Measurements from ENCODE around the gene MACROD1. TPM values are rescaled to one million over a fixed set of nuclear protein-coding genes. Genes with fewer than 3 reads are reported as not detected.

MACROD1 gene
- total RNA-seq, 2 experiments from 2014 or later, result 6.0 to 6.3 TPM

GRCh38 chr11:64186492-64187165 is 20.7 kb upstream of the MACROD1 start:
- Histone ChIP-seq H3K4me3 (ENCODE audit: low read length) (no peak overlapping the region), H3K9me3 (ENCODE audit: control insufficient read depth in 1 of 2, insufficient read depth in 1 of 2, low read length in 2 of 2) (no peaks in the 10 kb centered on the region), H3K27me3 (ENCODE audit: control insufficient read depth in 1 of 2, insufficient read depth in 2 of 2, low read length in 2 of 2) (no peaks in the 10 kb centered on the region), H3K36me3 (ENCODE audit: insufficient read depth, low read length) (peaks cover 10% of the 10 kb centered on the region), H3K4me1 (ENCODE audit: insufficient read depth, low read length) (peaks cover 43% of the 10 kb centered on the region), H3K27ac (ENCODE audit: low read depth in 1 of 2, low read length in 2 of 2) (no peak overlapping the region)
- TF ChIP-seq CTCF (IDR thresholded peaks at IDR 0.05), result no peak
- H3K4me3 Mint-ChIP-seq, result no peak overlapping the region
- ChIA-PET POLR2A (interaction anchor here (0.6 to 5.1 kb wide), 27 partner anchors 11 to 1487 kb away, joined by 3 to 88 read pairs (median 5); partner anchors contain the start of genes BAD, CCDC88B, DNAJC4 and ESRRA), CTCF (interaction anchor here (0.9 to 4.1 kb wide), 13 partner anchors 15 to 145 kb away, joined by 3 to 47 read pairs (median 4); partner anchors contain the start of genes ESRRA, FERMT3, NUDT22 and PPP1R14B)
- H3K4me1 Mint-ChIP-seq (ENCODE audit: low read depth), result peaks cover 39% of the 10 kb centered on the region
- no peak overlapping the region for H3K27ac Mint-ChIP-seq
- intact Hi-C loops (cut with DNase I, micrococcal nuclease), result loop anchor here (1.0 to 5.0 kb wide), 7 partner anchors 18 to 131 kb away; partner anchors contain the start of genes CATSPERZ (in 1 of the 2), DNAJC4 (in 1 of the 2), NUDT22 (in 1 of the 2) and PLCB3 (in 1 of the 2)
- no peaks in the 10 kb centered on the region for H3K27me3 Mint-ChIP-seq
- H3K36me3 Mint-ChIP-seq (ENCODE audit: low read depth), result peaks cover 16% of the 10 kb centered on the region
- no peak for ATAC-seq (ENCODE audit: poor library complexity)
- no peaks in the 10 kb centered on the region for H3K9me3 Mint-ChIP-seq
- DNase-seq, result peak in 9 of 14 experiments; percentile 17 to 65 (median 35)

GRCh38 chr11:64185693-64186491 is 20.0 kb upstream of the MACROD1 start, which contains the start of gene STIP1:
Gene STIP1, plus strand, starts transcription at chr11:64186171. Its CDS starts 91 bp downstream, at chr11:64186262.
- Mint-ChIP-seq H3K4me3 (peak within 1 kb of the TSS; percentile 99), H3K36me3 (ENCODE audit: low read depth) (peaks cover 16% of the 10 kb centered on the region), H3K27me3 (no peaks in the 10 kb centered on the region), H3K27ac (no peak within 1 kb of the TSS), H3K4me1 (ENCODE audit: low read depth) (peaks cover 45% of the 10 kb centered on the region), H3K9me3 (no peaks in the 10 kb centered on the region)
- CTCF ChIA-PET, result interaction anchor here (1.0 to 4.1 kb wide), 11 partner anchors 16 to 145 kb away, joined by 3 to 47 read pairs (median 5); partner anchors contain the start of genes ESRRA, FERMT3, NUDT22 and PPP1R14B
- intact Hi-C loops (cut with DNase I, micrococcal nuclease), result loop anchor here (1.0 to 5.0 kb wide), 8 partner anchors 18 to 131 kb away; partner anchors contain the start of genes CATSPERZ (in 1 of the 2), DNAJC4 (in 1 of the 2), MACROD1 (in 1 of the 2) and NUDT22 (in 1 of the 2)
- Histone ChIP-seq H3K9me3 (ENCODE audit: control insufficient read depth in 1 of 2, insufficient read depth in 1 of 2, low read length in 2 of 2) (no peaks in the 10 kb centered on the region), H3K4me3 (ENCODE audit: low read length) (peak within 1 kb of the TSS; percentile 80), H3K27me3 (ENCODE audit: control insufficient read depth in 1 of 2, insufficient read depth in 2 of 2, low read length in 2 of 2) (no peaks in the 10 kb centered on the region), H3K4me1 (ENCODE audit: insufficient read depth, low read length) (peaks cover 41% of the 10 kb centered on the region), H3K27ac (ENCODE audit: low read depth in 1 of 2, low read length in 2 of 2) (peak within 1 kb of the TSS; percentile 47 to 57), H3K36me3 (ENCODE audit: insufficient read depth, low read length) (peaks cover 10% of the 10 kb centered on the region)
- DNase-seq, result peak; percentile 94 to 100 (median 97)
- peak; percentile 15 for TF ChIP-seq CTCF (IDR thresholded peaks at IDR 0.05)
- ATAC-seq (ENCODE audit: poor library complexity), result peak; percentile 87
- POLR2A ChIA-PET, result interaction anchor here (0.6 to 5.1 kb wide), 28 partner anchors 10 to 1486 kb away, joined by 3 to 88 read pairs (median 4); partner anchors contain the start of genes BAD, CCDC88B, DNAJC4 and ESRRA
